Psoas muscle (tissue), 8 donors: ENCODE measurements around the gene TSNAXIP1. TPM values are rescaled to one million over a fixed set of nuclear protein-coding genes. Genes with fewer than 3 reads are reported as not detected.
A peak's percentile ranks its signal among the peaks of the same experiment; 100 is the strongest.

Source experiments
- ATAC-seq, 4 donors: fragments of 200-7000 bp; cut with Tn5 transposase; one replicate each; pipeline ENCODE4 v1.9.1; 2020; ENCODE audit warnings: moderate library complexity in 3 of 4, mild to moderate bottlenecking in 2 of 4
- DNase-seq, 2 donors: peaks; one replicate each; pipeline ENCODE4 v3.0.0-alpha.2; 2020
- H3K27ac ChIP-seq: fragments of 200-600 bp; one replicate; pipeline ENCODE4 v1.8.0; 2022
- H3K27me3 ChIP-seq, 3 donors: fragments of 200-600 bp in 1 of 3; one replicate each; pipeline versions ENCODE4 v1.6.1 to v1.8.0; 2013 to 2022; ENCODE audit warnings: low read length in 2 of 3, mild to moderate bottlenecking in 2 of 3, moderate library complexity in 1 of 3; ENCODE audit not compliant: insufficient read depth in 3 of 3
- H3K36me3 ChIP-seq, 2 donors: fragments of 200-600 bp in 1 of 2; one replicate each; pipeline versions ENCODE4 v1.6.1 to v1.8.0; 2013 to 2022; ENCODE audit warnings: low read depth in 1 of 2, mild to moderate bottlenecking in 1 of 2, moderate library complexity in 1 of 2; ENCODE audit not compliant: insufficient read depth in 1 of 2
- H3K4me1 ChIP-seq: fragments of 200-600 bp; one replicate; pipeline ENCODE4 v1.8.0; 2022
- H3K4me3 ChIP-seq: fragments of 200-600 bp; one replicate; pipeline ENCODE4 v1.8.0; 2022; ENCODE audit warnings: mild to moderate bottlenecking
- H3K9me3 ChIP-seq: fragments of 200-600 bp; one replicate; pipeline ENCODE4 v1.8.0; 2022
- CTCF ChIP-seq: fragments of 200-600 bp; IDR thresholded peaks from one replicate; pipeline ENCODE4 v1.8.0; 2022; ENCODE audit warnings: antibody characterized with exemption
- WGBS, 3 donors: extraction: QIAGEN DNeasy Blood & Tissue Kit; methylation state at CpG; one replicate each; pipeline versions ENCODE4 v1.1.6 to v1.1.7; 2013; 5-methylcytosine and 5-hydroxymethylcytosine counted together
- intact Hi-C, 2 donors: fragments of 100-400 bp; cut with DNase I; formaldehyde crosslinking; loops; one replicate each; pipeline versions ENCODE4 v1.11.0 to v1.14.2; 2022
- polyA plus RNA-seq, 3 donors: library from polyadenylated mRNA; stranded (reverse); fragments of 200-250 nt; gene quantifications; one replicate each; pipeline ENCODE4 v1.2.3, GENCODE V29; 2013
- total RNA-seq, 4 donors: library from RNA; stranded (reverse); fragmentation: NEBNext Ultra II Directional in 2 of 4; extraction: Animal tissue kit (Norgen Biotek cat#: 25700) in 2 of 4; gene quantifications; one replicate each; pipeline versions ENCODE4 v1.2.1 to v1.2.4, GENCODE V29; 2021 to 2023
- donor health status: healthy with polysubstance abuse.
- donor health status: DM: no; HTN: no; CAD: no; lungs with moderate emphysema.
- donor health status: Bipolar disorder and iron deficiency.
- donor health status: healthy.
- donor health status: DM: yes; HTN: yes; CAD: no.
- donor health status: DM: no; HTN: no; CAD: no.
- donor health status: DM: no; HTN: no; CAD: no.
- donor health status: DM: yes; HTN: yes; CAD: no.

The TSNAXIP1 gene
- total and polyA plus RNA-seq, 7 donors, result 0.27 to 1.4 (median 0.65) TPM

- peak; percentile 1 to 20 (median 12) for ATAC-seq
- peak overlapping the region; percentile 100 for H3K27ac ChIP-seq
- TF ChIP-seq CTCF, result no peak
- no peak for DNase-seq
- peaks cover 32% of the 10 kb centered on the region for H3K4me1 ChIP-seq
- H3K36me3 ChIP-seq, result peaks cover 0 to 5% of the 10 kb centered on the region in 2 donors
- intact Hi-C loops, result loop anchor here in 1 of 2 donors (10.0 kb wide), 1 partner anchor 393 kb away; the partner anchor contains the start of gene ESRP2
- H3K27me3 ChIP-seq, result no peaks in the 10 kb centered on the region
- 30 to 39% (median 32%) methylated on average over 17 of the region's 17 CpGs for WGBS, 3 donors
- no peaks in the 10 kb centered on the region for H3K9me3 ChIP-seq
- peak overlapping the region; percentile 100 for H3K4me3 ChIP-seq
Measured at GRCh38 chr16:67841198-67841815, 34.6 kb downstream of the TSNAXIP1 start.

GRCh38 chr16:67841816-67842508 lies 35.3 kb downstream of the TSNAXIP1 start, which contains the start of gene THAP11:
Gene THAP11, plus strand, starts transcription at chr16:67842320. Its CDS starts 235 bp downstream, at chr16:67842555.
- Histone ChIP-seq H3K9me3 (no peaks in the 10 kb centered on the region), H3K27ac (peak within 1 kb of the TSS; percentile 100), H3K36me3 (peaks cover 0 to 5% of the 10 kb centered on the region in 2 donors), H3K27me3 (no peaks in the 10 kb centered on the region), H3K4me1 (peaks cover 32% of the 10 kb centered on the region), H3K4me3 (peak within 1 kb of the TSS; percentile 100)
- DNase-seq, result peak; percentile 93 to 97
- intact Hi-C loops, result loop anchor here in 1 of 2 donors (10.0 kb wide), 1 partner anchor 393 kb away; the partner anchor contains the start of gene ESRP2
- 0 to 1% (median 1%) methylated on average over 64 to 83 of the region's 83 CpGs for WGBS, 3 donors
- ATAC-seq, result peak; percentile 78 to 81 (median 81)
- peak; percentile 79 for TF ChIP-seq CTCF

- WGBS, 3 donors, result 1% methylated on average over 53 to 67 of the region's 67 CpGs
- intact Hi-C loops, result loop anchor here in 1 of 2 donors (10.0 kb wide), 1 partner anchor 392 kb away; the partner anchor contains the start of gene ESRP2
- peak; percentile 61 to 82 for DNase-seq
- H3K27ac ChIP-seq, result peak overlapping the region; percentile 100
- TF ChIP-seq CTCF, result peak; percentile 12
- H3K4me1 ChIP-seq, result peaks cover 38% of the 10 kb centered on the region
- H3K4me3 ChIP-seq, result peak overlapping the region; percentile 100
- peak in 3 of 4 donors; percentile 2 to 6 (median 3) for ATAC-seq
- peaks cover 0 to 5% of the 10 kb centered on the region in 2 donors for H3K36me3 ChIP-seq
- H3K9me3 ChIP-seq, result no peaks in the 10 kb centered on the region
- H3K27me3 ChIP-seq, result no peaks in the 10 kb centered on the region
Measured at GRCh38 chr16:67842509-67843342, 36.0 kb downstream of the TSNAXIP1 start.

GRCh38 chr16:67843343-67843765 lies 36.7 kb downstream of the TSNAXIP1 start:
- Histone ChIP-seq H3K36me3 (peaks cover 0 to 5% of the 10 kb centered on the region in 2 donors), H3K4me3 (peak overlapping the region; percentile 100), H3K27me3 (no peaks in the 10 kb centered on the region), H3K4me1 (peaks cover 44% of the 10 kb centered on the region), H3K9me3 (no peaks in the 10 kb centered on the region), H3K27ac (peak overlapping the region; percentile 100)
- intact Hi-C loops, result loop anchor here in 1 of 2 donors (10.0 kb wide), 1 partner anchor 391 kb away; the partner anchor contains the start of gene ESRP2
- TF ChIP-seq CTCF, result no peak
- 3 to 5% (median 5%) methylated on average over 11 of the region's 11 CpGs for WGBS, 3 donors
- ATAC-seq, result no peak
- peak in 1 of 2 donors; percentile 58 for DNase-seq
